GM19468 (cell line): Measurements from ENCODE around the gene ANO9.
"Not testable (repeated sequence)": the region's sequence is repeated elsewhere in the genome, so short reads cannot be mapped to it uniquely, and the experiment has no call there.

Experiments
- ATAC-seq: cut with Tn5 transposase; IDR thresholded peaks from one replicate; pipeline ENCODE4 v1.9.1; 2021; ENCODE audit warnings: mild to moderate bottlenecking, moderate library complexity, moderate number of reproducible peaks; ENCODE audit not compliant: unreplicated experiment; ENCODE audit errors: extremely low read depth

The ANO9 gene

GRCh38 chr11:472272-472671, 30.5 kb upstream of the ANO9 start:
- ATAC-seq: no peak

GRCh38 chr11:471468-472145, 29.8 kb upstream of the ANO9 start:
- ATAC-seq: no peak

GRCh38 chr11:469684-470560, 28.1 kb upstream of the ANO9 start:
- ATAC-seq: no peak

- not testable (repeated sequence) for ATAC-seq
Observed at GRCh38 chr11:469026-469683, 27.3 kb upstream of the ANO9 start.

GRCh38 chr11:468493-468892, 26.7 kb upstream of the ANO9 start:
- no peak for ATAC-seq

GRCh38 chr11:468036-468435, 26.2 kb upstream of the ANO9 start:
- ATAC-seq: no peak

- no peak for ATAC-seq
Observed at GRCh38 chr11:465896-466530, 24.2 kb upstream of the ANO9 start.

- no peak for ATAC-seq
Observed at GRCh38 chr11:464316-464715, 22.5 kb upstream of the ANO9 start.

GRCh38 chr11:462107-462890, 20.5 kb upstream of the ANO9 start:
- ATAC-seq: no peak

GRCh38 chr11:461626-462025, 19.8 kb upstream of the ANO9 start:
- no peak for ATAC-seq

GRCh38 chr11:460331-461199, 18.8 kb upstream of the ANO9 start:
- ATAC-seq: no peak

- no peak for ATAC-seq
Observed at GRCh38 chr11:459511-460220, 17.9 kb upstream of the ANO9 start.

- ATAC-seq: no peak
Observed at GRCh38 chr11:457111-457760, 15.4 kb upstream of the ANO9 start.

GRCh38 chr11:456533-456932, 14.7 kb upstream of the ANO9 start:
- ATAC-seq: no peak

- no peak for ATAC-seq
Observed at GRCh38 chr11:455566-456147, 13.8 kb upstream of the ANO9 start.

- ATAC-seq: no peak
Observed at GRCh38 chr11:454801-455565, 13.2 kb upstream of the ANO9 start.

- no peak for ATAC-seq
Observed at GRCh38 chr11:454043-454442, 12.2 kb upstream of the ANO9 start.
